ENCODE measurements around the gene CTTN.
"Not testable (repeated sequence)": the region's sequence is repeated elsewhere in the genome, so short reads cannot be mapped to it uniquely, and the experiment has no call there.

Gene CTTN

DNA sequence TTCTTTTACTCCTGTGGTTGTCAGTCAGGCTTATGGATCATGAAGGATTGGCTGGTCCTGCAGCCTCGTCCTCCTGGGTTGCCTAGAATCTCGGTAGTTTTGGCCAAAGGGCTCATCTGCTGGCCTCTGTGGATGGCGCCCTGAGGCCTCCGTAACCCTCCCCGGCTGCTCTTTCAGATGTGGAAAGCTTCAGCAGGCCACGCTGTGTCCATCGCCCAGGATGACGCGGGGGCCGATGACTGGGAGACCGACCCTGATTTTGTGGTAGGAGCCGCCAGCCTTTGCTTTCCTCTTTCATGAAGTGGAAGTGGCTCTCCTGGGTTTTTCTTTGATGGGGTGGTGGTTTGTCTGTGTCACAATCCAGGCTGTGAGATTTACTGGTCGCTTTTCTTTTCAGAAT, 8.8 kb downstream of the CTTN start:
- no peak for DNase-seq (ENCODE audit: low read depth)
- H3K4me3 ChIP-seq (ENCODE audit: low read depth, low read length) = no peak overlapping the region

DNA sequence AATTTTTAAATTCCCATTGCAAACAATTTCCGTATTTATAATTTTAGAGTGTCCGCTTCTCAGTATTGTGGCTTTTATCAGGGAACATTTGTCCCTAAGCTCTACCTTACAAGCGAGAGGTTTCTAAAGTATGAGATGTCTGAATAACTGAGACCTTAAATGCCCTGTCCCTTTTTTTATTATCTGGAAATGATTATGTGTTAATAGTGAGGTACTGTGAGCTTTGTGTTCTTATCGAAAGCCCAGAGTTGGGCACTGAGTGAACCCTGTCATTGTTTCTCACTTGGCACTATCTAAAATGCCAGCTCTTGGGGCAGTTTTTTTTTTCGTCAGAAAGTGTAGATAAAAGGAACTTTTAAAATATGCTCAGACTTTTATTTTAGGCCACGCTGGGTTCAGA, 9.5 kb downstream of the CTTN start:
- no peak overlapping the region for H3K4me3 ChIP-seq (ENCODE audit: low read depth, low read length)

DNA sequence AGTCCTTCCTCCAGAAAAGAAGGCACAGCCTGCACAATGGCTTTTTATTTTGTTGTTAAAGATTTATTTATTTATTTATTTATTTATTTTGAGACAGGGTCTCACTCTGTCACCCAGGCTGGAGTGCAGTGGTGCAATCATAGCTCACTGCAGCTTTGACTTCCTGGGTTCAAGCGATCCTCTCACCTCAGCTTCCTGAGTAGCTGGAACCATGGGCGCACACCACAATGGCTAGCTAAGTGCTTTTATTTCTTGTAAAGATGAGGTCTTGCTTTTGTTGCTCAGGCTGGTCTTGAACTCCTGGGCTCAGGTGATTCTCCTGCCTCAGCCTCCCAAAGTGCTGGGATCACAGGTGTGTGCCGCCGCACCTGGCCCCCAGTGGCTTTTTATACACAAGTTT, 10.0 kb downstream of the CTTN start:
- H3K4me3 ChIP-seq (ENCODE audit: low read depth, low read length); DNase-seq (ENCODE audit: low read depth): not testable (repeated sequence)

More for the DNA sequence above, 9.5 kb downstream of the CTTN start:
- no peak for DNase-seq (ENCODE audit: low read depth)

DNA sequence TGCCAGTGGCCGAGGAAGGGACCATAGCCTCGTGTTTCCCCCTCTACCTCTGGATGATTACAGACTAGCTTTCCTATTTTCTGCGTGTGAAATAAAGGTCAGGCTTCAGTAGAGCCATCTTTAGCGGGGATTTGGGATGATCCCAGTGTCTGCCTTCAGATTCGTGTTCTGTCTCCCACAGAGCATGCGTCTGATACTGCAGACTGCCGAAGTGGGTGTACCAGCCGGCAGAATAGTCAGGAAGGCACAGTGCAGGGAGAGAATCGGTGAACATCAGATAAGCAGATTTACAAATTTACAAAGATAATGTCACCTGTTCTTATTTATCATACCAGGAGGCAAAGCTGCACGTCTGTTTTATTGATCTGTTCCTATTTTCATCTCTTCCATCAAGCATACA, 11.1 kb downstream of the CTTN start:
- no peak overlapping the region for H3K4me3 ChIP-seq (ENCODE audit: low read depth, low read length)
- no peak for DNase-seq (ENCODE audit: low read depth)

DNA sequence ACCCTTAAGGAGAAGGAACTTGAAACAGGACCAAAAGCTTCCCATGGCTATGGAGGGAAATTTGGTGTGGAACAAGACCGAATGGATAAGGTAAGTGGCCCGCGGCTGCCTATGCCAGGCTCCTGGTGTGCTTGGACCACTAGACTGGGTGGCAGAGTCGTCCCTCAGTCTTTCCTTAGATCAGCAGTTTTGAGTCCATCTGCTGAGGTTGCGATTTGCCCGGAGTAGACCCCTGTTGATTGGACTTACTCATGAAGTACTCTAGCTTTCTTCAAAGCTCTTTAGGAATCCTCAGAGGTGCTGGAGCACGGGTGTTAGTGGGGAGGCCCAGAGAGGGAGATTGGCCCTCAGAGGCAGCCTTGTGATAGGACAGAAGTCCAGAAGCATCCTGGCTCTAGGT, 11.5 kb downstream of the CTTN start:
- H3K4me3 ChIP-seq (ENCODE audit: low read depth, low read length) = no peak overlapping the region
- DNase-seq (ENCODE audit: low read depth) = no peak

DNA sequence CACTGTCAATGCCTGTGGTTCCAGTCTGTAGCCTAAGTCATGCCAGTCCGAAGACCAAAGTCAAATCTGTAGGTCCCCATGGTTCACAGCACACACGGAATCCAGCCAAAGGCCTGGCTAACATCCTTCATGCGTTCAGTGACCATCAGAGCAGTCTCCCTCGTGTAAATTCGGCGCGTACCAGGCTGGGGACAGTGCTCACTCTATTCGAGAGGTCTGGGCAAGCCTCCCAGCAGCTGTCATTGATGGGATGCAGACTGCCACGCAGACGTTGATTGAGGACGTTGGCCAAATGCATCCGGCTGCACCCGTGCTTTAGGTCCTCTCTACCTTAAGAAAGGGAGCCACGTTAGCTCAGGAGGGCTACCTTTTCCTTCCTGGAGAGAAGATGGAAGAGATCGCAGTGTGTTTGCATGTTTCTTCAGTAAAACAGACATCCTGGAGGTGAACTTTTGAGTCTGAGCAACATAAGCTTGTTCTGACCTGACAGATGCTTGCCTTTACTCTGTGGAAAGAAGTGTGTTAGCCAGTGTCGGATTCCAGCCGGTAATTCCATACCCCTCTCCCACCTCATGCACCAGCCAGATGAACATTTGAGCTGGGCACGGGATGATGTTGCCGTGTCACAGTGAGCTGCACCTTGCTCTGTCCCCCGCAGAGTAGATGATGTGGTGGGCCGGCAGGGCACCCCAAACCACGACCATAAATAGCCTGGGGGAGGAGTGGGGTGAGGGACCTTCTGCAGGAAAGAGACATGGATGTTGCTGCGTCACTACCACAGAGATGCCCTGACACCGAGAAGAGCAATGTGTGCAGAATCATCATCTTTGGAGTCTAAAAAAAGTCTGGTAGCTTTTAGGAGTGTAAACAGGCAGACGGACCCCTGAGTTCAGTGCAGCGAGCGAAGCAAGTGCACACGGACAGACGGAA, 12.2 kb downstream of the CTTN start:
- H3K4me3 ChIP-seq (ENCODE audit: low read depth, low read length) = no peak overlapping the region
- DNase-seq (ENCODE audit: low read depth) = no peak

DNA sequence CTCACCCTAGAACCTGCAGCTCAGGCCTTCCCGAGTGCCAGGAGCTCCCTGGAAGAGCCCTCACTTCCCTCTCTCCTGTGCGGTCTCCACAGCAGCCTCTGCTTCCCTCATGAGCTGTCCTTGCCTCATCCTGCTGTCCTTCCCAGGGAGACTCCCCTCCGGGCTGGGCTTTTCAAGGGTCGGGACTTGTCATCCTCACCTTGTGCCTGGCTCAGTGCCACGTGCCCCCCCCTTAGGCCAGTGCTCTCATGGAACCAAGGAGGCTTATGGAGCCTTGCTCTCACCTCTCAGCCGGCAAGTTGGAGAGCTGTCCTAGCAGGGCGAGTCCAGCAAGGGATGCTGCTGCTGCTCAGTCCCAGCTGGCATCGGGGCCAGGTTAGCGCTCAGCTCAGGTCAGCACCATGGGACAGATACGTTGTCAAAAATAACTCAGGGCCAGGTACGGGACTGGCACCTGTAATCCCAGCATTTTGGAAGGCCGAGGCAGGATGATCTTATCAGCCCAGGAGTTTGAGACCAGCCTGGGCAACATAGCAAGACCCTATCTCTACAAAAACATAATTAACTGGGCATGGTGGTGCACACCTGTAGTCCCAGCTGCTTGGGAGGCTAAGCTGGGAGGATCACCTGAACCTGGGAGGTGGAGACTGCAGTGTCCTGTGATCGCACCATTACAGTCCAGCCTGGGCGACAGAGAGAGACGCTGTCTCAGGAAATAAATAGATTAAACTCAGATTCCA, 13.6 kb downstream of the CTTN start:
- no peak overlapping the region for H3K4me3 ChIP-seq (ENCODE audit: low read depth, low read length)
- no peak for DNase-seq (ENCODE audit: low read depth)

DNA sequence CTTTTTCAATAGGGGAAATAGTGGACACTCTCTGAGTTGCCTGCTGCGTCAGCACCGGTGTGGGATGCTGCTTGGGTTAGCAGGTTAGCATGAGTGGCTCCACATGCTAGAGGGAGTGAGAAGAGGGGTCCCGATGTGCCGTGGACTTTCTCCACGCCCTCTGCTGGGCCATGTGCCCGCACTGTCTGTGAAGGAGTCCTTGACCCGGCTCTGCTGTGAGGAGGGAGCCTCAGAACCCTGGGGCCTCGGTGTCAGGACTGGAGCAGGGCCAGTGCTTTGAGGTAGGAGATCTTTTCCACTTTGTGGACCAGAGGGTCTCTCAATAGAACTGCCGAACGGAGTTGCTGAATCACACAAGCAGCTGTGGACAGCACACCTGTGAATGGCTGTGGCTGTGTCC, 14.8 kb downstream of the CTTN start:
- H3K4me3 ChIP-seq (ENCODE audit: low read depth, low read length) = no peak overlapping the region
- no peak for DNase-seq (ENCODE audit: low read depth)

DNA sequence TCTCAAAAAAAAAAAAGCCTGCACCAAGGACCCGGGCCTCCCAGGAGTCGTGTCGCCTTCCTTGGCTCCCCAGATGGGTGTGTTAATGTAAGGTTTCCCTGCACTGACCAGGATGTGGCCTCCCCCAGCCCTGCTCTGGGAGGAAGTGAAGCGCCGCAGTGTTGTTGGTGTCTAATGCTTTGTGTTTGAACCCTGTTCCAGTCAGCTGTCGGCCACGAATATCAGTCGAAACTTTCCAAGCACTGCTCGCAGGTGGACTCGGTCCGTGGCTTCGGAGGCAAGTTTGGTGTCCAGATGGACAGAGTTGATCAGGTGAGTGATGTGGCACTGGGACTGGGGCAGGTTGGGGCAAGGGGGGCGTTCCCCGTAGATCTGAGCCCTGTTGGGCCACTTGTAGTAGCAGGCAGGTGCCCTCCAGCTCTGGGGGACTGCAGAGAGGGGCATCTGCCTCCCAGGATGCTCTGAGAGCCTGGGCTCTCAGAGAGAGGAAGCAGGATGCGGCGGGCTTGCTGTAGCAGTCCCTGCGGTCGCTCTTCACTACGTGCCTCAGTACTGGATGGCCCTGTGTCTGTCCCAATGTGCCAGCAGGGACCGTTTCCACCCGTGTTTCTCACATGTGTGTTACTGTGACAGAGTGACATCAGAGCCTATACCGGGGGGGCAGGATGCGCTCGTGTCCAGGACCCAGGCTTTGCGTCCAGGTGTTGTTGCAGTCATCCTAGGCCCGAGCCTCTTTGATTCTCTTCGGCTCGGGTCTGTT, 16.2 kb downstream of the CTTN start:
- DNase-seq (ENCODE audit: low read depth) = no peak
- H3K4me3 ChIP-seq (ENCODE audit: low read depth, low read length) = no peak overlapping the region

DNA sequence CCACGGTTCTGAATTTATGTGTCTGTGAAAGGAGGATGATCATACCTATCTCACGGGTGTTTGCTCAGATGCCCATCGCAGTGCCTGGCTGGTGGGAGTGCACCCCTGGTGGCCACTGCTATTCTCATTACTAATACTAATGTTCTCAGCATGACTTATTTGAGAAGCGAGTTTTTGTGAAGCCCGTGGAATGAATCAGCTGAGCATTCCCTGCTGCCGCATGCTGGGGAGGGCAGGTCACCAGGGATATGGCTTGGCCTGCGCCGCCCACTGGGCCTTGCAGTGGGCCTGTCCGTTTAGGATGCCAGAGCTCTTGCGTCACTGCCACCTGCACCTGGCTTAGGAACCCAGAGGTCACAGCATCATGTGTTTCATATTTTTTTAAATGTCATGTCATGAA, 16.9 kb downstream of the CTTN start:
- DNase-seq (ENCODE audit: low read depth) = no peak
- H3K4me3 ChIP-seq (ENCODE audit: low read depth, low read length) = no peak overlapping the region

DNA sequence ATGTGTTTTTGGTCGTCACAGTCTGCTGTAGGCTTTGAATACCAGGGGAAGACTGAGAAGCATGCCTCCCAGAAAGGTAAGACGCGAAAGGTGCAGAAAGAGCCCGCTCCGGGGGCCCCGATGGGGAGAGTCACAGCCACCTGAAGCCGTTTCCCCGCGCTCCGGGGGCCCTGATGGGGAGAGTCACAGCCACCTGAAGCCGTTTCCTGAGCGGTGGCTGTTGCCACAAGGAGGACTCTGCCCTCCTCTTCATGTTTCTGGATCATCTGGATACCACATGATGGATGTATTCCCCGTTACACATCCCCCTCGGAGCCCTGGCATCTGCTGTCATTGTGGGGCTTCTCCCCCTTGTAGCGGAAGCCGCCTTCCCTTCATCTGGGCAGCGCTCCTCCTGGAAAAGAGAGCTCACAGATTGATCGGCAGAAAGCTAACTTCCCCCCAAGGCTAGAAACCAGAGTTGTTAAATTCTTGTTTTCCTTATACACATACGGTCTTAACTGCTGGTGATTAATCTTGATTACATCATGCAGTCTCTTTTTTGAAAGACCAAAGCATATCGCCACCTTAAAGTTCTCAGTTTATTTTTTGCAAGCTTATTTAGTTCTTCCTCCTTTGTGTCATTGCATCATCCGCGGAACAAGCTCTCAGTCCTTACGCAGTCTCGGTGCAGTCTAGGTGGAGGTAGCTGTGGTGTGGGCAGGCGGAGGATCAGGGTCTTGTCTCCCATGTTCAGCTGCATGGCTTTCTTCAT, 17.5 kb downstream of the CTTN start:
- DNase-seq (ENCODE audit: low read depth) = no peak
- H3K4me3 ChIP-seq (ENCODE audit: low read depth, low read length) = no peak overlapping the region

DNA sequence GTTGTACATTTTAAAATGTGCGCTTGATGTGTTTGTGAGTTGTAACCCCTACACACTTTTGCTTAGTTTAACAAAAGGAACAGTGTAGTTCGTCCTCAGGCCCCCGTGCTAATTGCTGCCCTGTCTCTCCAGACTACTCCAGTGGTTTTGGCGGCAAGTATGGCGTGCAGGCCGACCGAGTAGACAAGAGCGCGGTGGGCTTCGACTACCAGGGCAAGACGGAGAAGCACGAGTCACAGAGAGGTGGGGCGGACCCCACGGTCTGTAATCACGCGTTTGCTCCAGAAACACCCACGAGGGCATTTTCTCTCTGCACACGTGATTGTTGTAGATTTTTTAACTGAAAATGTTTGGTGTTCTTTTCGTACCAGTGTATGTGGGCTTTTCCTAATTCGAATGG, 18.6 kb downstream of the CTTN start:
- DNase-seq (ENCODE audit: low read depth) = no peak

DNA sequence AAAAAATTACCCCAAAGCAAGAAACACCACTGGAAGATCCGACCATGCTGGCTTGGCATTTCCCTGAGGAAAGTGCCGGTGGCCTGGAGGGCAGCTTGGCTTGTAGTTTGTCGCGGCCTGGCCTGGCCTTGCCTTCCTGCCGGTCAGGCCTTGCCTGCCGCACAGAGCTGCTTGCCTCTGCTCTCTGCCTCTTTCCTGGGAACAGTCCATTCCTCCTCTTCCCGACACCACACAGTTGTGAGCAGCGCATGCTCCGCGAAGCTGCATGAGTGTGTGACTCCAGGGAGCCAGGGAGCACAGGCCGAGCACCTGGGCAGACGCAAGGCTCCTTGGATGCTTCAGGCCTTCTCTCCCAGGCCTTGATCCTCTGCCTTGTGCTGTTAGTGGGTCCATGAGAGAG, 19.8 kb downstream of the CTTN start:
- DNase-seq (ENCODE audit: low read depth) = no peak
- no peak overlapping the region for H3K4me3 ChIP-seq (ENCODE audit: low read depth, low read length)

More for the DNA sequence above, 18.6 kb downstream of the CTTN start:
- no peak overlapping the region for H3K4me3 ChIP-seq (ENCODE audit: low read depth, low read length)

DNA sequence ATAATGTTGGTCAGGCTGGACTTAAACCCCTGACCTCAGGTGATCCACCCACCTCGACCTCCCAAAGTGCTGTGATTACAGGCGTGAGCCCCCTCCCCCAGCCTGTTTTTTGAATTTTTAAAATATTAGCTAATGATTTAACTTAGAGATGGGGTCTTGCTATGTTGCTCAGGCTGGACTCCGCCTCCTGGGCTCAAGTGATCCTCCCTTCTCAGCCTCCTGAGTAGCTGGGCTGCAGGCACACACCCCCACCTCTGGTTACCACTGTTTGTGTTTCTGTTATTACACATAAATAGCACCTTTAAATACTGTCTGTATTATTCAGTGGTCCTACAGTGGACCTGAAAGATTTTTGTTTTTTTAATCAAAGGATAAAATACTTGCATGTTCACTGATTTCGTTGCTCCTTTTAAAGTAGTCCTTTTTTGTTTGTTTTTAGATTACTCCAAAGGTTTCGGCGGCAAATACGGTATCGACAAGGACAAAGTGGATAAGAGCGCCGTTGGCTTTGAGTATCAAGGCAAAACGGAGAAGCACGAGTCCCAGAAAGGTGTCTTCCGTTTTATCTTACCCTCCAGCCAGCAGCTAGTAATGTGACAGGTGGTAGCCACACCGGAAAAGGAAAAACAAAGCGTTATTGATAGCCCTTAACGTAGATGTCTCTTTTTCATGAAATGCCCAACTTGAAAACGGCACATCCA, 21.1 kb downstream of the CTTN start:
- no peak for DNase-seq (ENCODE audit: low read depth)
- no peak overlapping the region for H3K4me3 ChIP-seq (ENCODE audit: low read depth, low read length)

DNA sequence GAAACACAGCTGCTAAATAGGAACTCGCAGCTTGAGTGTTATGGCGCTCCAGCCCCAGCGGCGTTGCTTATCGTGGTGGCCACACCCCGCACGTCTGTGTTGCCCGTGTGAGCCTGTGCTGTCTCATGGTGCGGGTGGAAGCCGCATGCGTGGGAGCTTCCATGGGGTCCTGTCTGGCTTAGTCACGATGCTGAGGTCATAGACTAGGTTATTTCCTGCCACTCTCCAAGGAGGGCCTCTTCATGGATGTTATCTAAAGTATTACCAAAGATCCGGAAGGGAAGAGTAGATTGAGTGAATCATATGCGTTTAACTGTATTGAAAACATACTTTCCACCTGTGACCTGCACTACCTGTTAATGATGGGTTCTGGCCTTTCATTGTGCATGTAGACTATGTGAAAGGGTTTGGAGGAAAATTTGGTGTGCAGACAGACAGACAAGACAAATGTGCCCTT, 21.7 kb downstream of the CTTN start:
- DNase-seq (ENCODE audit: low read depth) = no peak
- H3K4me3 ChIP-seq (ENCODE audit: low read depth, low read length) = no peak overlapping the region

DNA sequence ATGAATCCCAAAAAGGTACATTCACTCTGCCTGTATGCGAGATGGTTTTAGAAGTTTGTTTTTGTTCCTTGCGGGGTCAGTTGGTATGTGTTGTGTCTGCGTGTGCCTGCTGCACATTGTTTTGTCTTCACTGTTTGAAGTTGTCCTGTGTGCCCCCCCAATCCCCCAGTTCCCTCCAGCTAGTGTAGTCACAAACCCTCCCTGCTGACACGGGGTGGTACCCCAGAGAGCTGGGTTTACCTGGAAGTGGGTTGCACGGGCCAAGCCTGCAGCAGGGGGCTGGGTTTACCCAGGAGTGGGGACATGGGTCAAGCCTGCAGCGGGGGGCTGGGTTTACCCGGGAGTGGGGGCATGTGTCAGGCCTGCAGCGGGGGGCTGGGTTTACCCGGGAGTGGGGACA, 22.2 kb downstream of the CTTN start:
- DNase-seq (ENCODE audit: low read depth) = no peak
- no peak overlapping the region for H3K4me3 ChIP-seq (ENCODE audit: low read depth, low read length)

DNA sequence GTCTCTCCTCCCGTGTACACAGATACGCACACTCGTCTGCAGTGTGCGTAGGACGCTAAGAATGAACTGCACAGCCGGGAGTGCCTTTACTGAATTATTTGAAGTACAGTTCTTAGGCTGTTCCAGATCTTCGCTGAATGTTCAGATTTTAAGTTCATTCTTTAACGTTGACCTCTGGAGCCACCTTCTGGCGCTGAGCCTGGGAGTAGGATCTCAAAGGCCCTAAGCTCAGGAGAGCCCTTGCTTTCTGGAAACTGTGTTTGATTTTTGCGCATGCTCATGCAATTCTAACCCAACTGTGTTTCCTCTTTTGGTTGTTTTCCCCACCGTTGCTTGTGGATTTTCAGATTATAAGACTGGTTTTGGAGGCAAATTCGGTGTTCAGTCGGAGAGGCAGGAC, 22.8 kb downstream of the CTTN start:
- no peak for DNase-seq (ENCODE audit: low read depth)
- H3K4me3 ChIP-seq (ENCODE audit: low read depth, low read length) = no peak overlapping the region

DNA sequence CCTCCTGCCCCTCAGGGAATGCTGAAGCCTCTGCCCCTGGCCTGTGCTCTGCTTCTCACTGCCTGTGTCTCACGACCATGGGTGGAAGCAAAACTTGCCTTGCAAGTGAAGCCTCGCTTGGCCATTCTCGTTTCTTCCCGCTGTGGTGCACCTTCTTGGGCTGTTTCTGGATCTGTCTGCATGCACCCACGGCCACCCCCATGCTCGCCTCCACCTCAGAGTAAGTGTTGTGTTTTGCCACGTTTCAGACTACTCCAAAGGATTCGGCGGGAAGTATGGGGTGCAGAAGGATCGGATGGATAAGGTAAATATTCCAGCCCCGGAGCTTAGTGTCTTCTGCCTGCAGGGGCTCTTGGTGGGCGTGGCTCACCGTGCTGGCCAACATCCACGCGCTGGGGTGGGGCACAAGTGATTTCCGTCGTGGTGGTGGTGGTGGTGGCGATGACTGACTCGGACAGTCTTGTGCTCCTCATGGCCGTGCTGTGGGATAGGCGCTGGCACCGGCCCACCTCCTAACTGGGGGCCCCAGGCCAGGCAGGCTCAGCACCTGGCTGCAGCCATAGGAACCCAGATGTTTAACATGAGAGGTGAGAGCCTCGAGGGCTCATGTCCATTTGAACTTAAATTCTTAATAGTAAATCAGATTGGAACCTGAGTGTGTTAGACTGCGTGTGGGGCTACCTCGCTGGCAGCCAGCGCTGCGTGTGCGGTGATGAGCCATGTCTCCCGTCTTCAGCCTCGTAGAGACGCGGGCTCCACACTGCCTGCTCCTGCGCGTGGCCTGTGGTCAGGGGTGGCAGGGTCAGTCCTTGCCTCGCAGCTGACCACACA, 24.6 kb downstream of the CTTN start:
- no peak overlapping the region for H3K4me3 ChIP-seq (ENCODE audit: low read depth, low read length)
- DNase-seq (ENCODE audit: low read depth) = no peak
